GM21515 (cell line): ENCODE measurements around the gene STK38L.

ENCODE experiments used
- ATAC-seq: cut with Tn5 transposase; IDR thresholded peaks from one replicate; pipeline ENCODE4 v1.9.1; 2021; ENCODE audit not compliant: unreplicated experiment

The STK38L gene

GRCh38 chr12:27243804-27244688 is at the start of gene STK38L:
Gene STK38L (plus strand): TSS chr12:27244286. CDS start chr12:27297721, 53,435 bp downstream.
- peak; percentile 88 for ATAC-seq

GRCh38 chr12:27194644-27195043 is 49.4 kb upstream of the STK38L start:
- no peak for ATAC-seq

GRCh38 chr12:27198036-27198435 is 46.0 kb upstream of the STK38L start:
- no peak for ATAC-seq

GRCh38 chr12:27199638-27200300 is 44.3 kb upstream of the STK38L start:
- no peak for ATAC-seq

- ATAC-seq, result no peak
These were observed 42.9 kb upstream of the STK38L start for GRCh38 chr12:27201169-27201568.

GRCh38 chr12:27206801-27207502 is 37.1 kb upstream of the STK38L start:
- peak; percentile 33 for ATAC-seq

GRCh38 chr12:27207615-27208413 is 36.3 kb upstream of the STK38L start:
- peak; percentile 74 for ATAC-seq

GRCh38 chr12:27208414-27208750 is 35.7 kb upstream of the STK38L start:
- ATAC-seq, result peak; percentile 21

- no peak for ATAC-seq
These were observed 34.7 kb upstream of the STK38L start for GRCh38 chr12:27209257-27209910.

- ATAC-seq, result no peak
These were observed 33.9 kb upstream of the STK38L start for GRCh38 chr12:27210187-27210586.

GRCh38 chr12:27212861-27213260 is 31.2 kb upstream of the STK38L start:
- ATAC-seq, result no peak

GRCh38 chr12:27213304-27213703 is 30.8 kb upstream of the STK38L start:
- ATAC-seq, result no peak

GRCh38 chr12:27213830-27214787 is 30.0 kb upstream of the STK38L start:
- no peak for ATAC-seq

- ATAC-seq, result no peak
These were observed 26.5 kb upstream of the STK38L start for GRCh38 chr12:27217590-27217989.

- no peak for ATAC-seq
These were observed 24.4 kb upstream of the STK38L start for GRCh38 chr12:27219693-27220054.

GRCh38 chr12:27220055-27220987 is 23.8 kb upstream of the STK38L start:
- ATAC-seq, result peak; percentile 61

GRCh38 chr12:27220988-27221345 is 23.1 kb upstream of the STK38L start:
- no peak for ATAC-seq

- ATAC-seq, result peak; percentile 78
These were observed 22.3 kb upstream of the STK38L start for GRCh38 chr12:27221625-27222387.
